Uterus (tissue), 2 donors: ENCODE data around the gene FAF1.

ENCODE experiments used
- POLR2A ChIP-seq, 2 donors: fragments of 450-650 bp; IDR thresholded peaks; one replicate each; pipeline ENCODE4 v1.6.1; 2016; ENCODE audit warnings: antibody characterized with exemption in 2 of 2, mild to moderate bottlenecking in 1 of 2, moderate library complexity in 1 of 2
- TF ChIP-seq, protein P1 (sequence below), 4 experiments: fragments of 200-600 bp in 2 of 4; fragments of 450-650 bp in 2 of 4; sonication (generic) in 2 of 4; IDR thresholded peaks; one replicate each; pipeline ENCODE4 v1.5.1; 2016 to 2019; ENCODE audit warnings: antibody characterized with exemption in 4 of 4, mild to moderate bottlenecking in 2 of 4, moderate library complexity in 1 of 4

DNA sequence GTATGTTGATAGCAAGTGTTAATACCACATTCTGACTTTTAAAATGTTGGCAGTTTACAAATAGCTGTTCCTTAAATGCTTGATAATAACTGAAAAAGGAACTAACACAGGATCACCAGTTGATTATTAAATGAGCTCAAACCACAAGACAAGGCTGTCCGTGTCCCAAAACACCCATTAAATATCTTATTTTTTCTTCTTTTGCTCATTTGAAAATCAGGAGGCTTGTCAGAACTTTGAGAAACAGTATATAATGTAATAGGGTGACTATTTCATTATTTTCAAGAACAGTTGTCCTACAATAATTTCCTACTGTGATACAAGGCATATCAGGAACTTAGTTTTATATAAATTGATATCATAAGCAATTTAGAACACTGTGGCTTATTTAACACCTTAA is 12.7 kb upstream of the FAF1 start:
- TF ChIP-seq POLR2A (IDR thresholded peaks at IDR 0.05), result no peak
- TF ChIP-seq, protein P1, sequence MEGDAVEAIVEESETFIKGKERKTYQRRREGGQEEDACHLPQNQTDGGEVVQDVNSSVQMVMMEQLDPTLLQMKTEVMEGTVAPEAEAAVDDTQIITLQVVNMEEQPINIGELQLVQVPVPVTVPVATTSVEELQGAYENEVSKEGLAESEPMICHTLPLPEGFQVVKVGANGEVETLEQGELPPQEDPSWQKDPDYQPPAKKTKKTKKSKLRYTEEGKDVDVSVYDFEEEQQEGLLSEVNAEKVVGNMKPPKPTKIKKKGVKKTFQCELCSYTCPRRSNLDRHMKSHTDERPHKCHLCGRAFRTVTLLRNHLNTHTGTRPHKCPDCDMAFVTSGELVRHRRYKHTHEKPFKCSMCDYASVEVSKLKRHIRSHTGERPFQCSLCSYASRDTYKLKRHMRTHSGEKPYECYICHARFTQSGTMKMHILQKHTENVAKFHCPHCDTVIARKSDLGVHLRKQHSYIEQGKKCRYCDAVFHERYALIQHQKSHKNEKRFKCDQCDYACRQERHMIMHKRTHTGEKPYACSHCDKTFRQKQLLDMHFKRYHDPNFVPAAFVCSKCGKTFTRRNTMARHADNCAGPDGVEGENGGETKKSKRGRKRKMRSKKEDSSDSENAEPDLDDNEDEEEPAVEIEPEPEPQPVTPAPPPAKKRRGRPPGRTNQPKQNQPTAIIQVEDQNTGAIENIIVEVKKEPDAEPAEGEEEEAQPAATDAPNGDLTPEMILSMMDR (IDR thresholded peaks at IDR 0.05), result no peak
